SH-SY5Y (cell line): Measurements from ENCODE around the gene HRH1.

Experiments
- GATA2 ChIP-seq: IDR thresholded peaks from 2 replicates; pipeline ENCODE4 v1.6.1; 2011; ENCODE audit warnings: mild to moderate bottlenecking, low read depth, low read length
- GATA3 ChIP-seq: IDR thresholded peaks from 2 replicates; pipeline ENCODE4 v1.6.1; 2011; ENCODE audit warnings: low read depth, mild to moderate bottlenecking, low read length, moderate library complexity

DNA sequence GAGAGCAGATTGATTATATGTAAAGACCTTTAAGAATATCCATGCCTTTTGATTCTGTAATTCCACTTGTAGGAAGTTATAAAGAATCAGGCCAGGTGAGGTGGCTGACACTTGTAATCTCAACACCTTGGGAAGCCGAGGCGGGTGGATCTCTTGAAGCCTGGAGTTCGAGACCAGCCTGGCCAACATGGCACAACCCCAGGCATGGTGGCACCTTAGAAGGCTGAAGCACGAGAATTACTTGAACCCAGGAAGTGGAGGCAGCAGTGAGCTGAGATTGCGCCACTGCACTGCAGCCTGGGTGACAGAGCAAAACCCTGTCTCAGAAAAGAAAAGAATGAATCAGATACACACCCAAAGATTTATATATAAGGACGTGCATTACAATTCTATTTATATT, 33.9 kb downstream of the HRH1 start:
- no peak for TF ChIP-seq GATA2
- no peak for TF ChIP-seq GATA3
